Lower leg skin (tissue), 4 donors: Measurements from ENCODE around the gene FBXO36. TPM values are rescaled to one million over a fixed set of nuclear protein-coding genes. Genes with fewer than 3 reads are reported as not detected.

ENCODE experiments used
- DNase-seq, 2 donors: peaks; one replicate each; pipeline ENCODE4 v3.0.0-alpha.2; 2019; ENCODE audit warnings: low spot score in 2 of 2
- H3K4me3 ChIP-seq: fragments of 200-600 bp; sonication (generic); 2 replicates; pipeline ENCODE4 v1.5.1; 2017; ENCODE audit warnings: mild to moderate bottlenecking, low read depth; ENCODE audit not compliant: poor library complexity, severe bottlenecking
- CTCF ChIP-seq, 3 donors: fragments of 450-650 bp; IDR thresholded peaks; one replicate each; pipeline ENCODE4 v1.5.1; 2016; ENCODE audit warnings: antibody characterized with exemption in 3 of 3, mild to moderate bottlenecking in 3 of 3, moderate library complexity in 2 of 3
- POLR2A ChIP-seq, 2 donors: fragments of 450-650 bp; IDR thresholded peaks; one replicate each; pipeline ENCODE4 v1.6.1; 2016 to 2017; ENCODE audit warnings: antibody characterized with exemption in 2 of 2, mild to moderate bottlenecking in 1 of 2, moderate library complexity in 1 of 2
- WGBS, 2 donors: methylation state at CpG; one replicate each; pipeline ENCODE4 v1.1.5; 2018; 5-methylcytosine and 5-hydroxymethylcytosine counted together
- intact Hi-C: fragments of 100-400 bp; cut with DNase I; formaldehyde crosslinking; loops from one replicate; pipeline ENCODE4 v1.15.0; 2023; ENCODE audit warnings: low total_unique reads
- total RNA-seq, 4 donors: library from RNA; depleted of rRNA; stranded (reverse); fragments of >200 nt; gene quantifications; one replicate each; pipeline ENCODE4 v1.1.0, GENCODE V29; 2016

FBXO36 gene
- total RNA-seq, 4 donors from 2014 or later, result 3.4 to 6.8 (median 5.4) TPM

- no peak for TF ChIP-seq CTCF (IDR thresholded peaks at IDR 0.05)
- no peak for TF ChIP-seq POLR2A (IDR thresholded peaks at IDR 0.05)
- DNase-seq, result no peak
- H3K4me3 ChIP-seq, result no peak overlapping the region
- intact Hi-C loops, result no loop called here
- 86 to 90% methylated on average over 3 of the region's 3 CpGs for WGBS, 2 donors
Observed at GRCh38 chr2:230019742-230020141, 97.4 kb downstream of the FBXO36 start.

GRCh38 chr2:230023313-230023712 is 101.0 kb downstream of the FBXO36 start:
- DNase-seq, result no peak
- no peak overlapping the region for H3K4me3 ChIP-seq
- TF ChIP-seq CTCF (IDR thresholded peaks at IDR 0.05) (no peak), POLR2A (IDR thresholded peaks at IDR 0.05) (no peak)
- intact Hi-C loops, result no loop called here
- WGBS, 2 donors, result 84 to 85% methylated on average over 4 of the region's 4 CpGs

- no peak for DNase-seq
- H3K4me3 ChIP-seq, result no peak overlapping the region
- 87 to 100% methylated on average over 1 of the region's 1 CpG for WGBS, 2 donors
- TF ChIP-seq POLR2A (IDR thresholded peaks at IDR 0.05), result no peak
- TF ChIP-seq CTCF (IDR thresholded peaks at IDR 0.05), result no peak
- intact Hi-C loops, result no loop called here
Observed at GRCh38 chr2:230042195-230042594, 119.9 kb downstream of the FBXO36 start.

- no peak for TF ChIP-seq CTCF (IDR thresholded peaks at IDR 0.05)
- TF ChIP-seq POLR2A (IDR thresholded peaks at IDR 0.05), result no peak
- 87% methylated on average over 5 of the region's 5 CpGs for WGBS, 2 donors
- no peak overlapping the region for H3K4me3 ChIP-seq
- DNase-seq, result no peak
- intact Hi-C loops, result no loop called here
Observed at GRCh38 chr2:230043025-230043424, 120.7 kb downstream of the FBXO36 start.

- no peak for DNase-seq
- intact Hi-C loops, result no loop called here
- no peak for TF ChIP-seq CTCF (IDR thresholded peaks at IDR 0.05)
- TF ChIP-seq POLR2A (IDR thresholded peaks at IDR 0.05), result no peak
- WGBS, 2 donors, result 48 to 65% methylated on average over 2 of the region's 2 CpGs
- H3K4me3 ChIP-seq, result no peak overlapping the region
Observed at GRCh38 chr2:230043461-230043860, 121.2 kb downstream of the FBXO36 start.

GRCh38 chr2:230046491-230046890 is 124.2 kb downstream of the FBXO36 start:
- no peak for TF ChIP-seq POLR2A (IDR thresholded peaks at IDR 0.05)
- TF ChIP-seq CTCF (IDR thresholded peaks at IDR 0.05), result no peak
- no peak overlapping the region for H3K4me3 ChIP-seq
- 97% methylated on average over 16 of the region's 16 CpGs for WGBS, 2 donors
- no peak for DNase-seq
- intact Hi-C loops, result no loop called here
